ENCODE data around the gene PTBP1. TPM values are rescaled to one million over a fixed set of nuclear protein-coding genes. Genes with fewer than 3 reads are reported as not detected.
A peak's percentile ranks its signal among the peaks of the same experiment; 100 is the strongest.

Gene PTBP1
- total RNA-seq, 1 experiment from 2014 or later = 712 TPM

- Histone ChIP-seq H3K9ac (ENCODE audit: extremely low read depth, insufficient read length, low read length) (peak overlapping the region; percentile 20), H2BK20ac (ENCODE audit: low read depth, low read length, poor library complexity, severe bottlenecking) (no peak overlapping the region), H3K27me3 (ENCODE audit: insufficient read depth, low read length) (no peaks in the 10 kb centered on the region), H3K14ac (ENCODE audit: insufficient read depth, low read length) (no peak overlapping the region), H2BK12ac (ENCODE audit: insufficient read length, low read depth, low read length) (no peak overlapping the region), H3K4me1 (ENCODE audit: insufficient read depth, low read length) (no peaks in the 10 kb centered on the region; the same call in 1 of the 2 replicates), H3K79me1 (ENCODE audit: insufficient read depth, low read depth, low read length, poor library complexity, severe bottlenecking) (peaks cover 8% of the 10 kb centered on the region), H4K91ac (ENCODE audit: insufficient read length, low read depth, low read length) (no peak overlapping the region), H3K18ac (ENCODE audit: insufficient read length, low read depth, low read length) (no peak overlapping the region), H2AFZ (ENCODE audit: low read length) (no peak overlapping the region), H3K9me3 (ENCODE audit: control insufficient read depth, low read depth, low read length) (no peaks in the 10 kb centered on the region), H4K8ac (replicated peaks; ENCODE audit: insufficient read length, low read depth, low read length) (no peak overlapping the region), H3K23ac (ENCODE audit: insufficient read length, low read depth, low read length) (no peak overlapping the region), H3K79me2 (ENCODE audit: insufficient read depth, low read length) (peaks cover 63% of the 10 kb centered on the region), H3K4ac (ENCODE audit: low read depth, low read length) (no peak overlapping the region), H4K5ac (ENCODE audit: insufficient read length, low read depth, low read length) (no peak overlapping the region), H3T11ph (ENCODE audit: low read length) (no peak overlapping the region), H3K56ac (ENCODE audit: insufficient read length, low read depth, low read length) (no peak overlapping the region), H2BK5ac (ENCODE audit: insufficient read length, low read length) (no peak overlapping the region), H3K27ac (ENCODE audit: insufficient read length, low read depth, low read length) (no peak overlapping the region), H3K23me2 (ENCODE audit: insufficient read length, low read depth, low read length, poor library complexity, severe bottlenecking) (peaks cover 9% of the 10 kb centered on the region), H3K4me2 (ENCODE audit: insufficient read depth, insufficient read length, low read length) (peak overlapping the region; percentile 24), H4K20me1 (ENCODE audit: control insufficient read depth, insufficient read depth, insufficient read length) (peaks cover 4% of the 10 kb centered on the region), H2AK5ac (ENCODE audit: insufficient read length, low read length) (no peak overlapping the region), H2BK120ac (ENCODE audit: low read depth, low read length, poor library complexity, severe bottlenecking) (no peak overlapping the region), H2BK15ac (ENCODE audit: low read depth, low read length) (no peak overlapping the region)
- no peak for DNase-seq
- Mint-ChIP-seq H3K9me3 (no peaks in the 10 kb centered on the region; a peak in 1 of 5 replicates), H3K27ac (peak overlapping the region; percentile 82 to 96 (median 87); a peak in 5 of 7 replicates), H3K4me3 (peak overlapping the region; percentile 91 to 93), H3K36me3 (ENCODE audit: insufficient read depth in 1 of 3, low read depth in 3 of 3) (peaks cover 45 to 63% (median 60%) of the 10 kb centered on the region in 3 experiments; a peak in 6 of 7 replicates), H3K27me3 (ENCODE audit: low read depth) (no peaks in the 10 kb centered on the region), H3K4me1 (peaks cover 25 to 39% of the 10 kb centered on the region in 2 experiments)
- no CpG with 5 or more reads among the region's 17 CpGs for WGBS (ENCODE audit: extremely low coverage, insufficient read length, low lambda C conversion rate)
- no peak for TF ChIP-seq CTCF (conservative IDR thresholded peaks at IDR 0.05)
Observed at GRCh38 chr19:800360-801029, 3.2 kb downstream of the PTBP1 start.

Measured in H9 (cell line).